MM.1S (cell line): Measurements from ENCODE around the gene OR2G2.

ENCODE experiments used
- EZH2 ChIP-seq: fragments of 300-600 bp; sonication (generic); optimal IDR thresholded peaks from 2 replicates; pipeline ENCODE3; 2017; ENCODE audit warnings: low read depth, mild to moderate bottlenecking, antibody characterized with exemption, low read length, mixed read lengths
- EZH2phosphoT487 ChIP-seq: fragments of 300-600 bp; sonication (generic); IDR thresholded peaks from 2 replicates; pipeline ENCODE4 v1.6.1; 2018; ENCODE audit warnings: antibody characterized with exemption, low read length
- TF ChIP-seq, protein P1 (sequence below): fragments of 300-600 bp; sonication (generic); IDR thresholded peaks from 2 replicates; pipeline ENCODE4 v1.5.1; 2016; ENCODE audit warnings: antibody characterized with exemption, low read length, mixed read lengths

DNA sequence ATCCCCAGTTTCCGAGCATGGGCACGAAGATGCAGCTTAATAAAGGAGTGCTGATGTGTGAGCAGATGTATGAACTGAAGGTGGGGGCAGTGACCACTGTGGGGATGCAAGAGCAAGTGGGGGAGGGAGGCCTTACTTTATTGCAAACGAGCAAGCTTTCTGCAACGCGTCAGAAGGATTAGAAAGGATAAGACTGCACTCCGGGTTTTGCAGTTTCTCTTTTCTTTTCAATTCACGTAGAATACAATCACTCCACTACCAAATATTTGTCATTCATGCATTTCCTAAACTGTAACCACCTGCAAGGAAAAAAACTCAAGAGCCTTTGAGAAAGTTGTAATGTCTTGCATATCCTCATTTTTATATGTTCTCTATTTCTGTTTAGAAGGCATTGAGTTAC is 47.6 kb upstream of the OR2G2 start:
- TF ChIP-seq, protein P1, sequence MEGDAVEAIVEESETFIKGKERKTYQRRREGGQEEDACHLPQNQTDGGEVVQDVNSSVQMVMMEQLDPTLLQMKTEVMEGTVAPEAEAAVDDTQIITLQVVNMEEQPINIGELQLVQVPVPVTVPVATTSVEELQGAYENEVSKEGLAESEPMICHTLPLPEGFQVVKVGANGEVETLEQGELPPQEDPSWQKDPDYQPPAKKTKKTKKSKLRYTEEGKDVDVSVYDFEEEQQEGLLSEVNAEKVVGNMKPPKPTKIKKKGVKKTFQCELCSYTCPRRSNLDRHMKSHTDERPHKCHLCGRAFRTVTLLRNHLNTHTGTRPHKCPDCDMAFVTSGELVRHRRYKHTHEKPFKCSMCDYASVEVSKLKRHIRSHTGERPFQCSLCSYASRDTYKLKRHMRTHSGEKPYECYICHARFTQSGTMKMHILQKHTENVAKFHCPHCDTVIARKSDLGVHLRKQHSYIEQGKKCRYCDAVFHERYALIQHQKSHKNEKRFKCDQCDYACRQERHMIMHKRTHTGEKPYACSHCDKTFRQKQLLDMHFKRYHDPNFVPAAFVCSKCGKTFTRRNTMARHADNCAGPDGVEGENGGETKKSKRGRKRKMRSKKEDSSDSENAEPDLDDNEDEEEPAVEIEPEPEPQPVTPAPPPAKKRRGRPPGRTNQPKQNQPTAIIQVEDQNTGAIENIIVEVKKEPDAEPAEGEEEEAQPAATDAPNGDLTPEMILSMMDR = no peak
- TF ChIP-seq EZH2phosphoT487 = no peak
- TF ChIP-seq EZH2 = no peak
